Endometrium (tissue), 2 donors: ENCODE measurements around the gene GNAZ.

Experiments
- FAIRE-seq: peaks from 2 replicates; lab custom pipeline; 2012; peaks lifted over from hg19 to GRCh38; lab: Jason Lieb, UNC
- donor health status: control.
- donor health status: control.

The GNAZ gene

GRCh38 chr22:23107487-23108248, 37.3 kb downstream of the GNAZ start:
- no peak for FAIRE-seq

GRCh38 chr22:23108249-23109078, 38.1 kb downstream of the GNAZ start:
- no peak for FAIRE-seq

- no peak for FAIRE-seq
These were observed 38.7 kb downstream of the GNAZ start for GRCh38 chr22:23109079-23109347.

- no peak for FAIRE-seq
These were observed 39.2 kb downstream of the GNAZ start for GRCh38 chr22:23109441-23109978.

GRCh38 chr22:23110190-23110921, 40.0 kb downstream of the GNAZ start:
- FAIRE-seq = no peak

- no peak for FAIRE-seq
These were observed 40.7 kb downstream of the GNAZ start for GRCh38 chr22:23110922-23111527.

GRCh38 chr22:23112472-23113012, 42.2 kb downstream of the GNAZ start:
- FAIRE-seq = no peak

- FAIRE-seq = no peak
These were observed 42.9 kb downstream of the GNAZ start for GRCh38 chr22:23113067-23113846.

- FAIRE-seq = no peak
These were observed 43.8 kb downstream of the GNAZ start for GRCh38 chr22:23113847-23114720.

- FAIRE-seq = no peak
These were observed 44.4 kb downstream of the GNAZ start for GRCh38 chr22:23114721-23115020.

GRCh38 chr22:23115369-23115768, 45.0 kb downstream of the GNAZ start:
- FAIRE-seq = no peak

GRCh38 chr22:23115825-23116494, 45.6 kb downstream of the GNAZ start:
- FAIRE-seq = no peak

GRCh38 chr22:23116506-23117263, 46.4 kb downstream of the GNAZ start:
- no peak for FAIRE-seq

GRCh38 chr22:23117275-23117674, 47.0 kb downstream of the GNAZ start:
- no peak for FAIRE-seq

- no peak for FAIRE-seq
These were observed 47.8 kb downstream of the GNAZ start for GRCh38 chr22:23117891-23118646.

- FAIRE-seq = no peak
These were observed 48.6 kb downstream of the GNAZ start for GRCh38 chr22:23118647-23119493.
